Measurements from ENCODE around the gene SPIRE1.

SPIRE1 gene

GRCh38 chr18:12409469-12409868 lies 248.4 kb downstream of the SPIRE1 start:
- no peak for DNase-seq

DNA sequence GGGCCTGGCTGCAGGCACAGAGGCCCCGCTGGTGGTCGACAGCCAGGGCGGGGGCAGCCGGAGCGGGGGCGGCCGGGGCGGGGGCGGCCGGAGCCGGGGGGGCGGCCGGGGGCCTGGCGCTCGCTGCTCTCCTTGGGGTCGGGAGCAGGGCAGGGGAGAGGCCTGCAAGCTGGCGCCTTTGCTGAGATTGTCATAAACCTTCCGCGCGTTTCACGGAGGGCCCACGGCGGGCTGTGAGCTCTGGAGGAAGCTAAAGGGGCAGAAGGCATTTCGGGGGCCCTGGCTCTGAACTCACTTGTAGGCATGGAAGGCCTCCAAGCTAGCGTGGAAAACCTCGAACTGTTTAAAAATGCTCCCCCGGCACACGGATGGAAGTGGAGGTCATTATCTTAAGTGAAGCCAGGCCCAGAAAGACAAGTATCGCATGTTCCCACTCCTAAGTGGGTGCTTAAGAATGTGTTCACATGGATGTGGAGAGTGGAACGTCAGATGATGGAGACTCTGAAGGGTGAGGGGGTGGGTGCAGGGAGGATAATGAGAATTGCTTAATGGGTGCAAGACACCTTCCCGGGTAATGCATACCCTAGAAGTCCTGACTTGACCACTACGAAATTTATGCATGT lies 249.5 kb downstream of the SPIRE1 start:
- no peak for DNase-seq

GRCh38 chr18:12406371-12407111 lies 251.4 kb downstream of the SPIRE1 start:
- DNase-seq = no peak

DNA sequence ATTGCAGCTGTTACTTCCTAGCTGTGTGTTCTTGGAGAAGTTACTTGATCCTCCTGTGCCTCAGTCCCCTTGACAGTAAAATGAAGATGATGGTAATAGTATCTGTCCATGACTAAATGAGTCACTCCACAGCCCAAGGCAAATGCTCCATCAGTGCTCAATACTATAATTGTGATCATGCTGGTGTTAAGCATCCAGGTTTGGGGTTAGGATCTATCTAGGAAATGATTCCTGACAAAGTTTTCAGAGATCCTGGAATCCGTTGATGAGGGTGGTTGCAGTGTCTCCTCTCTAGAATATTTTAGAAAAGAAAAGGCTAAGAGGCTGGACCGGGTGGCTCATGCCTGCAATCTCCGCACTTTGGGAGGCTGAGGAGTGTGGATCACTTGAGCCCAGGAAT lies 252.8 kb downstream of the SPIRE1 start:
- DNase-seq = no peak

- no peak for DNase-seq
These were observed 254.1 kb downstream of the SPIRE1 start for GRCh38 chr18:12403601-12404506.

DNA sequence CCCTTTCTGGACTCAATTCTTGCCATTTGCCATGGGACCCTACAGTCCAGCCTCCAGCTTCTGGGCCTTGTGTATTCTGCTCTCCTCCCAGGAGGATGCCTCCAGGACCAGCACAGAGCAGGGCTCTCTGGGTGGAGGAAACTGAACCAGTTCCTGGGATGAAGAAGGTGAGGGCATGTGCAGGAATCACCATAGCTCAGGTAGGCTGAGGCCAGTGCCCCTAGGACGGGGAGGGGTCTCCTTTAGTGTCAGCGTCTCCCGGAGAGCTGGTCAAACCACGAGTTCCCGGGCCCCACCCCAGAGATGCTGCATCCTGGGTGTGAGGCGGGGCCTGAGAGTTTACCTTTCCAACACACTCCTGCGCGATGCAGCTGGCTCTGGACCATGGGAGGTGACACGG lies 256.0 kb downstream of the SPIRE1 start:
- DNase-seq = no peak

DNA sequence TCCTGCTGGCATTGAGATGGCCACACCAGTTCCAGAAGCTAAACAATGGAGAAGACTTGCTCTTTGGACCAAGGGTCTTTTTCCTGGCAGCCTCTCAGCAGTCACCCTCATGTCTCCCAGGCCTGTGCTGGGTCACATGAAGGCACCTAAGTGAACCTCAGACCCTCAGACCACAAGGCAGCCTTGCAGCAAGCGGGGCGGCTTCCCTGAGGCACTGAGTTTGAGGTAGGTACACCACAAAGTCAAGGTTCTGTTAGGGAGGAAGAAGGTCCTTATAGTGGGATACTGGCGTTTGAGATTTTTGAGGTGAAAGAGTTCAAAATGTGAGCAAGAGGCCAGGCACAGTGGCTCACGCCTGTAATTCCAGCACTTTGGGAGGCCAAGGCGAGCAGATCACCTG lies 258.7 kb downstream of the SPIRE1 start:
- DNase-seq = no peak

- DNase-seq = no peak
These were observed 259.3 kb downstream of the SPIRE1 start for GRCh38 chr18:12398625-12399024.

- no peak for DNase-seq
These were observed 260.1 kb downstream of the SPIRE1 start for GRCh38 chr18:12397793-12398192.

- DNase-seq = no peak
These were observed 260.7 kb downstream of the SPIRE1 start for GRCh38 chr18:12397254-12397653.
